ENCODE data around the gene TAL2.

The TAL2 gene

GRCh38 chr9:105676351-105676923, 14.2 kb downstream of the TAL2 start:
- H3K27ac ChIP-seq = no peak overlapping the region
- TF ChIP-seq CTCF (conservative IDR thresholded peaks at IDR 0.05) = no peak
- TF ChIP-seq ZFX (IDR thresholded peaks at IDR 0.05) = no peak

GRCh38 chr9:105678163-105678562, 15.9 kb downstream of the TAL2 start:
- no peak overlapping the region for H3K27ac ChIP-seq
- TF ChIP-seq ZFX (IDR thresholded peaks at IDR 0.05) (no peak), CTCF (conservative IDR thresholded peaks at IDR 0.05) (no peak)

GRCh38 chr9:105678781-105679180, 16.5 kb downstream of the TAL2 start:
- TF ChIP-seq CTCF (conservative IDR thresholded peaks at IDR 0.05) (no peak), ZFX (IDR thresholded peaks at IDR 0.05) (no peak)
- no peak overlapping the region for H3K27ac ChIP-seq

GRCh38 chr9:105679257-105680022, 17.2 kb downstream of the TAL2 start:
- no peak for TF ChIP-seq CTCF (conservative IDR thresholded peaks at IDR 0.05)
- TF ChIP-seq ZFX (IDR thresholded peaks at IDR 0.05) = no peak
- H3K27ac ChIP-seq = peak overlapping the region; percentile 37; the same call in 1 of the 2 replicates

- no peak for TF ChIP-seq CTCF (conservative IDR thresholded peaks at IDR 0.05)
- no peak for TF ChIP-seq ZFX (IDR thresholded peaks at IDR 0.05)
- H3K27ac ChIP-seq = no peak overlapping the region
Measured at GRCh38 chr9:105681313-105681712, 19.1 kb downstream of the TAL2 start.

- TF ChIP-seq CTCF (conservative IDR thresholded peaks at IDR 0.05) = no peak
- TF ChIP-seq ZFX (IDR thresholded peaks at IDR 0.05) = no peak
Measured at GRCh38 chr9:105681724-105682123, 19.5 kb downstream of the TAL2 start.

GRCh38 chr9:105683688-105684275, 21.5 kb downstream of the TAL2 start:
- H3K27ac ChIP-seq = no peak overlapping the region
- TF ChIP-seq ZFX (IDR thresholded peaks at IDR 0.05) = no peak
- TF ChIP-seq CTCF (conservative IDR thresholded peaks at IDR 0.05) = no peak

More at GRCh38 chr9:105681724-105682123, 19.5 kb downstream of the TAL2 start:
- H3K27ac ChIP-seq = no peak overlapping the region
